Measurements from ENCODE around the gene RGR.

RGR gene

GRCh38 chr10:84302223-84302622 lies 57.4 kb downstream of the RGR start:
- no peak for DNase-seq

DNA sequence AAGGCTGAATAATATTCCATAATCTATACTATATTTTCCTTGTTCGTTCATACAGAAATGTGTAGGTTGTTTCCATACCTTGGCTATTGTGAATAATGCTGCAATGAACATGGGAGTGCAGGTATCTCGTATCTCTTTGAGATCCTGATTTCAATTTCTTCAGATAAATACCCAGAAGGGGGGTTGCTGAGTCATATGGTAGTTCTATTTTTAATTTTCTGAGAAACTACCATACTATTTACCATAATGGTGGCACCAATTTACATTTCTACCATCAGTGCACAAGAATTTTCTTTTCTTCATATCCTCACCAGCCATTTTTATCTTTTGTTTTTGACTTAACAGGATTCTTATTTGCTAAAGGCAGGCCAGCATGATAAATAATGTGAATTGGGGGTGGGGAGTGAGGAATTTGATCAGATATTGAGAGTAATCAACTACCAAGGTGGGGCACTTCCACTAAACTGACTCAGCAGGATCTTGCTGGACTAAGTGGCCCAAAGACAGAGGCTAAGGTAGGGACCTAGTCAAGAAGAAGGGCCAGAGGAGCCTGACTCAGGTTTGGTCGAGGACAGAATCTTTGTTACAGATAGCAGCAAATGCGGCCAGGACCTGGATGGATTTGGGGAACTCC lies 62.0 kb downstream of the RGR start:
- no peak for DNase-seq

GRCh38 chr10:84308021-84308420 lies 63.2 kb downstream of the RGR start:
- no peak for DNase-seq

- DNase-seq, result no peak
These were observed 63.8 kb downstream of the RGR start for GRCh38 chr10:84308481-84309304.
